Keratinocyte (primary cell): ENCODE data around the gene CELA1. TPM values are rescaled to one million over a fixed set of nuclear protein-coding genes. Genes with fewer than 3 reads are reported as not detected.

Source experiments
- DNase-seq: peaks from one replicate; pipeline ENCODE4 v3.0.0-alpha.2; 2011; ENCODE audit warnings: low read depth, missing footprints, low spot score
- FAIRE-seq: peaks from 2 replicates; lab custom pipeline; 2011; peaks lifted over from hg19 to GRCh38; lab: Jason Lieb, UNC
- H2AFZ ChIP-seq: 2 replicates; pipeline ENCODE4 v1.6.0; 2012; ENCODE audit warnings: low read length, control low read depth, inconsistent platforms; ENCODE audit not compliant: control insufficient read depth
- H3K27ac ChIP-seq: 2 replicates; pipeline ENCODE4 v1.5.1; 2011; ENCODE audit warnings: low read length; ENCODE audit not compliant: control insufficient read depth, insufficient read depth
- H3K27me3 ChIP-seq: 3 replicates; pipeline ENCODE4 v1.6.0; 2011; ENCODE audit warnings: low read length; ENCODE audit not compliant: control insufficient read depth, insufficient read depth; ENCODE audit errors: extremely low read depth
- H3K36me3 ChIP-seq, 2 experiments: 2 replicates in 1 of 2; 3 replicates in 1 of 2; pipeline ENCODE4 v1.5.1; 2011; ENCODE audit warnings: low read length in 2 of 2, mild to moderate bottlenecking in 1 of 2; ENCODE audit not compliant: control insufficient read depth in 2 of 2, insufficient read depth in 2 of 2; ENCODE audit errors: extremely low read depth in 1 of 2
- H3K4me1 ChIP-seq: 3 replicates; pipeline ENCODE4 v1.5.1; 2011; ENCODE audit warnings: low read length; ENCODE audit not compliant: control insufficient read depth, insufficient read depth; ENCODE audit errors: extremely low read depth
- H3K4me2 ChIP-seq: 3 replicates; pipeline ENCODE4 v1.6.0; 2011; ENCODE audit warnings: low read depth, low read length; ENCODE audit not compliant: control insufficient read depth, insufficient read depth; ENCODE audit errors: extremely low read depth
- H3K4me3 ChIP-seq, 3 experiments: fragments of 200-600 bp in 1 of 3; sonication (generic) in 1 of 3; 2 replicates in 2 of 3; 3 replicates in 1 of 3; pipeline ENCODE4 v1.5.1; 2011 to 2016; ENCODE audit warnings: low read length in 3 of 3, mild to moderate bottlenecking in 3 of 3, control low read depth in 2 of 3, inconsistent platforms in 1 of 3, low read depth in 1 of 3, mixed read lengths in 1 of 3, mixed run types in 1 of 3, moderate library complexity in 1 of 3; ENCODE audit not compliant: control insufficient read depth in 2 of 3, insufficient read depth in 2 of 3; ENCODE audit errors: extremely low read depth in 1 of 3
- H3K79me2 ChIP-seq: 2 replicates; pipeline ENCODE4 v1.6.0; 2012; ENCODE audit warnings: low read length; ENCODE audit not compliant: control insufficient read depth, insufficient read depth
- H3K9ac ChIP-seq: 3 replicates; pipeline ENCODE4 v1.6.0; 2011; ENCODE audit warnings: low read length; ENCODE audit not compliant: control insufficient read depth, insufficient read depth; ENCODE audit errors: extremely low read depth
- H3K9me1 ChIP-seq: 3 replicates; pipeline ENCODE4 v1.6.0; 2011; ENCODE audit warnings: low read length; ENCODE audit not compliant: control insufficient read depth, insufficient read depth; ENCODE audit errors: extremely low read depth
- H3K9me3 ChIP-seq: 2 replicates; pipeline ENCODE4 v1.5.1; 2012; ENCODE audit warnings: low read depth, low read length; ENCODE audit not compliant: control insufficient read depth
- H4K20me1 ChIP-seq: 3 replicates; pipeline ENCODE4 v1.6.0; 2011; ENCODE audit warnings: low read length; ENCODE audit not compliant: control insufficient read depth, insufficient read depth; ENCODE audit errors: extremely low read depth
- EZH2 ChIP-seq: IDR thresholded peaks from one replicate; pipeline ENCODE4 v1.6.1; 2012; ENCODE audit warnings: inconsistent platforms, mild to moderate bottlenecking, low read length, moderate library complexity
- dilution Hi-C: fragments of 300-500 bp; cut with MboI; formaldehyde crosslinking; loops from one replicate; pipeline ENCODE4 v1.7.0; 2020; ENCODE audit warnings: low sequenced_read_pairs; ENCODE audit not compliant: extremely low pct_ligation_motif_present
- polyA plus RNA-seq, 5 experiments: library from polyadenylated mRNA; depleted of rRNA in 3 of 5; stranded (reverse) in 3 of 5; stranded (forward) in 1 of 5; unstranded in 1 of 5; fragments of >200 nt; gene quantifications; 1 replicate in 1 of 5; 2 replicates in 3 of 5; 3 replicates in 1 of 5; pipeline versions ENCODE4 v1.2.1 to v1.2.3, GENCODE V29; 2011 to 2012; ENCODE audit warnings: missing spikeins in 2 of 5, low read depth in 1 of 5, low replicate concordance in 1 of 5
- TF ChIP-seq, protein P1 (sequence below), 3 experiments: IDR thresholded peaks in 1 of 3; conservative IDR thresholded peaks in 1 of 3; optimal IDR thresholded peaks in 1 of 3; 2 replicates in 2 of 3; 3 replicates in 1 of 3; pipeline versions ENCODE3 to v1.5.1; 2011; ENCODE audit warnings: low read length in 3 of 3, mild to moderate bottlenecking in 3 of 3, moderate library complexity in 2 of 3, control low read depth in 1 of 3, inconsistent platforms in 1 of 3; ENCODE audit not compliant: insufficient read depth in 2 of 3; ENCODE audit errors: extremely low read depth in 1 of 3

Gene CELA1
- polyA plus RNA-seq, 1 donor (not counting 4 experiments of a cell fraction or from before 2014, with no cell fraction given): not detected

DNA sequence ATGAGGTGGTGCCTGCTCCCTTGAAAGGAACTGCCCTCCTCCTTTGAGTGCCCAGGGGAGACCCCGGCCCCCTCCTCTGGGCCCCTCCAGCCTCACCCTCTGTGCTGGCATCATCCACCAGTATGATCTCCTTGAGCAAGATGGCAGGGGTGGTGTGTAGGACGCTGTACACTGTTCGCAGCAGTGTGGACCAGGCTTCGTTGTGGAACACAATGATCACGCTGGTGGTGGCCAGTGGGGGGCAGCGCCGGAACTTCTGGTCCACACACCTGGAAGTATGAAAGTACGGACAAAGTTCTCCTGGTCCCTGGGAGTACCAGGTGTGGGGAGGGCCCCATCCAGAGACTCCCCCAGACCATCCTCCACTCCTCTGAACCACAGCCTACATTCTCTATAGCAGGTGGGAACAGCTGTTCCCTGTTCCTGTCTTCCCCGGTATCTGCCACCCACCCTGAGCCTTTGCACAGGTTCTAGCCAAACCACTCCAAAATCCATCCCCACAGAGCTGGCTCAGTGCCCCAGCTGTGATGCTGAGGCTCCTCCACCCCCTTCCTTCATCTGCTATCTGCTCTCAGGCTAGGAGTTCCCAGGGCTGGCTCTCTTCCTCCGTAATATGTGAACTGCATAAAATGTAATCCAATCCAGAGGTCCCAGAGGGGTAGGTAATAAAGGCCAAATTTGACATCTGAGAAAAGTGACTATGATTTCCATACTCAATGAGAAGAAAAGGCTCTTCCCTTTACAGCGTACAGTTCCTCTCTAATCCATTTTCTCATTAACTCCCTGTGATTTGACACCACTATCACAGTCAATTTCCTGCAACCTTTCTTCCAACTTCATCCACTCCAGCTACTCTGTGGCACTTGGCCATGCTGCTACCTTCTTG is 30.9 kb upstream of the CELA1 start:
- DNase-seq: no peak
- Histone ChIP-seq H4K20me1 (peaks cover 2% of the 10 kb centered on the region), H3K9ac (no peak overlapping the region), H3K27ac (no peak overlapping the region), H3K4me1 (peaks cover 9% of the 10 kb centered on the region), H3K9me3 (no peaks in the 10 kb centered on the region), H3K79me2 (peaks cover 3% of the 10 kb centered on the region), H3K36me3 (peaks cover 29 to 45% of the 10 kb centered on the region in 2 experiments), H3K9me1 (no peaks in the 10 kb centered on the region), H3K27me3 (no peaks in the 10 kb centered on the region), H3K4me2 (no peak overlapping the region), H2AFZ (no peak overlapping the region), H3K4me3 (no peak overlapping the region)
- dilution Hi-C loops: no loop called here
- TF ChIP-seq, protein P1, sequence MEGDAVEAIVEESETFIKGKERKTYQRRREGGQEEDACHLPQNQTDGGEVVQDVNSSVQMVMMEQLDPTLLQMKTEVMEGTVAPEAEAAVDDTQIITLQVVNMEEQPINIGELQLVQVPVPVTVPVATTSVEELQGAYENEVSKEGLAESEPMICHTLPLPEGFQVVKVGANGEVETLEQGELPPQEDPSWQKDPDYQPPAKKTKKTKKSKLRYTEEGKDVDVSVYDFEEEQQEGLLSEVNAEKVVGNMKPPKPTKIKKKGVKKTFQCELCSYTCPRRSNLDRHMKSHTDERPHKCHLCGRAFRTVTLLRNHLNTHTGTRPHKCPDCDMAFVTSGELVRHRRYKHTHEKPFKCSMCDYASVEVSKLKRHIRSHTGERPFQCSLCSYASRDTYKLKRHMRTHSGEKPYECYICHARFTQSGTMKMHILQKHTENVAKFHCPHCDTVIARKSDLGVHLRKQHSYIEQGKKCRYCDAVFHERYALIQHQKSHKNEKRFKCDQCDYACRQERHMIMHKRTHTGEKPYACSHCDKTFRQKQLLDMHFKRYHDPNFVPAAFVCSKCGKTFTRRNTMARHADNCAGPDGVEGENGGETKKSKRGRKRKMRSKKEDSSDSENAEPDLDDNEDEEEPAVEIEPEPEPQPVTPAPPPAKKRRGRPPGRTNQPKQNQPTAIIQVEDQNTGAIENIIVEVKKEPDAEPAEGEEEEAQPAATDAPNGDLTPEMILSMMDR (optimal IDR thresholded peaks at IDR 0.05 in 1 of 3, IDR thresholded peaks at IDR 0.05 in 1 of 3, conservative IDR thresholded peaks at IDR 0.05 in 1 of 3; ENCODE audit: extremely low read depth in 1 of 3, insufficient read depth in 2 of 3, low read length in 3 of 3): no peak
- no peak for TF ChIP-seq EZH2
- FAIRE-seq: no peak

DNA sequence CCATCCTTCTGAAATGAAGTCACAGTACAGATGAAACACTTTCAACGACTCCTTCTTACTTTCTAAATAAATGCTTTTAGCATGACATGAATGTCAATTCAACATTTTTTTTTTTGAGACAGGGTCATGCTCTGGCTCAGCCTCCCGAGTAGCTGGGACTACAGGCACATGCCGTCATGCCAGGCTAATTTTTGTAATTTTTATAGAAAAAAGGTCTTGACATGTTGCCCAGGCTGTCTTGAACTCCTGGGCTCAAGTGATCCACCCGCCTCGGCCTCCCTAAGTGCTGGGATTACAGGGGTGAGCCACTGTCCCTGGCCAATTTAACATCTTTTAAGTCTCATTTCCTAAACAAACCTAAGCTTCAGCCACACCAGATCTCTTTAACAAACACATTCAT is 28.4 kb upstream of the CELA1 start:
- TF ChIP-seq, protein P1 (optimal IDR thresholded peaks at IDR 0.05 in 1 of 3, IDR thresholded peaks at IDR 0.05 in 1 of 3, conservative IDR thresholded peaks at IDR 0.05 in 1 of 3; ENCODE audit: extremely low read depth in 1 of 3, insufficient read depth in 2 of 3, low read length in 3 of 3): no peak
- Histone ChIP-seq H3K9me3 (no peaks in the 10 kb centered on the region), H3K27me3 (no peaks in the 10 kb centered on the region), H3K9me1 (no peaks in the 10 kb centered on the region), H3K4me3 (no peak overlapping the region), H3K79me2 (peaks cover 4% of the 10 kb centered on the region), H3K4me2 (no peak overlapping the region), H3K4me1 (peaks cover 20% of the 10 kb centered on the region), H4K20me1 (peaks cover 2% of the 10 kb centered on the region), H3K27ac (no peak overlapping the region), H3K9ac (no peak overlapping the region), H2AFZ (no peak overlapping the region), H3K36me3 (peaks cover 26 to 45% of the 10 kb centered on the region in 2 experiments)
- DNase-seq (no peak), FAIRE-seq (no peak)
- dilution Hi-C loops: no loop called here
